NCI-H748 (cell line): ENCODE data around the gene TUBB2B.
"Not testable (repeated sequence)": the region's sequence is repeated elsewhere in the genome, so short reads cannot be mapped to it uniquely, and the experiment has no call there.

Experiments used
- DNase-seq: peaks from one replicate; lab custom pipeline; 2025; ENCODE audit not compliant: unreplicated experiment; lab: John Stamatoyannopoulos, UW

The TUBB2B gene

DNA sequence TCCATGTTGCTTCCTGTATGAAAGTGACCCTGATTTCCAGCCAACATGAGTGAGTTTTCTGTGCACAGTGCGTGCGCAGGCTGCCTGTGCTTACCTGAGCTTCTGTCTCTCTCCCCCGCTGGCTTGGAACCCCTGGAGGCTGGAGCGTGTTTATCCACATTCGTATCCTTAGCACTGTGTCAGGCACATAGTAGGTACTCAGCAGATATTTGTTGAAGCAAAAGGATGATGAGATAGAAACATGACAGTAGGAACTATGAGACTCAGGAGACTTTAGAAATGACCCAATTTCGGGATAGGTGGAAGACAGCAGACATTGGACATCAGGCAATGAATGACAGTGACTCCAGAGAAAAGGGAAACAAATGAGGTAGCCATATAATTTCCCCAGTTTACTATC is 15.2 kb downstream of the TUBB2B start:
- DNase-seq = no peak

DNA sequence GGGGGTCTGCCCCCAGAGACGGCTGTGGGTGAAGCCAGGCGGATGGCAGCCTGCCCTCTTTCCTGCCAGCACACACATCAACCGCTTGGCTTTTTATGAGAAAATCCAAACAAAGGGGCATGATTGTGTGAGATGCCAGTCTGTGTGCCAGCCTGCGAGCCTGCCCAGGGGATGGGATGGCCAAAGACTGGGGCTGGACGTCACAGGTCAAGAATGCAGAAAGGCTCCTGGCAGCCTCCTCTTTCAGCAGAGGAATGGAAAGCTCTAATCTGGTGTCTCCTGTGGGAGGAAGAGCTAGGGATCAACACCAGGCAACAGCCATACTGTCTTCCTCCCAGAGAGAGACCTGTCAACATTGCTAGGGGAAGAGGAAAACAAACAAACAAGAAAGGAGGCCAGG is 15.8 kb downstream of the TUBB2B start:
- DNase-seq = no peak

DNA sequence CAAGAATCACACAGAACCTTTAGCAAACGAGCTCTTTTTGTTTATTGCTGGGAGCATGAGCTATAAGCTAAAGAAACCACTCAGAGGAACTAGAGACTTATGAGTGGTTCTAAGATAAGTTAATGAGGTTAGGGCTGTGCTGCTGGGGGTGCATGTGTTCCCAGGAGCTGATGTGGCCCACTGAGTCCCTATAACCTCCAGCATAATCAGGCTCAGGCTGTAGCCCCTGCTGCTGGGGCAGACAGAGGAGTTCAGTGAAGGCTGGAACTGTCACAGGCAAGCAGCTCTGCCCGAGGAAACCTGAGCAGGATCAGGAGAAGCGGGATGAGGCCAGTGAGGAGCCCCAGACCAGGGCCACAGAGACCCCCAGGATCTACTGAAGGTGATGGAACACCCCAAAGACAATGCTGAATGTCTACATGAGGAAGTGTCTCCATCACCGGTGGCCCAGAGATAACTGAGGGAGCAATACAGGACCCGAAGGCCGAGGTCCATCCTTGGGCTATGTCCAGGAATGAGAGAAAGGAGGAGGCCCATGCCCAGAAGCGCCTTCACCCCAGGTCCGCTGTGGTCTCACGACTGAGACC is 17.3 kb downstream of the TUBB2B start:
- DNase-seq = no peak

DNA sequence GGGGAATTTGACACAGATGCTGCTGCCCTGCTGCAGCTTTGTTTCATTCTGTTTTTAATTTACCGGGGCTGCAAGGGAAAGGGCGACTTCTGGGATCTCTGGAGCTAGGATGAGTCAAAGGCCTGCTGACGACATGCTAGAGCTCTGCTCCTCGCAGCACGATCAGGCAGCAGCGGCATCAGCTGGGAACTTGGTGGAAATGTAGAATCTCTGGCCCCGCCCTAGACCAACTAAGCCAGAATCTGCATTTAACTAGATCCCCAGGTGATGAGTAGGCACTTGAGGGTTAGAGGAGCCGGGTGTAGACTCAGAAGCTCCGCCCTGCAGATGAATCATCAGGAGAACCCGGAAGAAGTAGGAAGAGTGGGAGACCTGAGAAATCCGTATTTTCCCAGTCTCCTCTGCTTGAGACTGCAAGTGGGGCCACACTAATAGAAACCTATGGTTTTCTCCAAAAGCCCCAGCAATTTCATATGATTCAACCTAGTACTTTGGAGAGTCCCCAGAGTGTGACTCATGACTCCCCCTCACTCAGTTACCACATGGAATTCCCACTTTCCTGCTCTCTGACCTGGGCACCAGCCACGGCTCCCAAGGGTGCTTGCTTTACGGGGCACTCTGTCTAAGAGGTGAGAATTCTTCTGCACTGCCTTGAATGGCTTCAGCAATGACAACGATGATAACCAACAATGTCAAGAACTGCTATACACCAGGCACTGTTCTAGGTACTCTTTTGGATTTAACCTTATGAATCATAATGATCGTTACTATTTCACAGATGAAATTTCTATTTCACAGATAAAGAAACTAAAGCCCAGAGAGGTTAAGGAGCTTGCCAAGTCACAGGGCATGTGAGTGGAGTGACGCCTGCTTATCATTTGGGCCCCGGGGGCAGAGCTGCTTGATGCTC is 18.1 kb downstream of the TUBB2B start:
- peak; percentile 83 for DNase-seq

DNA sequence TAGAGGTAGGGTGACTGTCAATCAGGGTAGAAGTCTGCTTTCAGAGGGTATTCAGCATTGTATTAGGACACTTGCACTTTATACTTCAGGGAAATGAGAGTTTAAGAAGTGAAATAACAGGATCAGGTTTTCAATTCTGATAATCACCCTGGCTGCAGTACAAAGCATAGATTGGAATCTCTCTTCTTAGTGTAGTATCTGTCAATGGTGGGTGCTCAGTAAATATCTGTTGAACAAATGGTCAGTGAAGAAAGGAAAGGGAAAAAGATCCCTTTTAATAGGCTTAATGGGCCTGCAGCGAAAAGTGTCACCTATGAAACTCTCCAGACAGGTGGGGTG is 18.7 kb downstream of the TUBB2B start:
- no peak for DNase-seq

DNA sequence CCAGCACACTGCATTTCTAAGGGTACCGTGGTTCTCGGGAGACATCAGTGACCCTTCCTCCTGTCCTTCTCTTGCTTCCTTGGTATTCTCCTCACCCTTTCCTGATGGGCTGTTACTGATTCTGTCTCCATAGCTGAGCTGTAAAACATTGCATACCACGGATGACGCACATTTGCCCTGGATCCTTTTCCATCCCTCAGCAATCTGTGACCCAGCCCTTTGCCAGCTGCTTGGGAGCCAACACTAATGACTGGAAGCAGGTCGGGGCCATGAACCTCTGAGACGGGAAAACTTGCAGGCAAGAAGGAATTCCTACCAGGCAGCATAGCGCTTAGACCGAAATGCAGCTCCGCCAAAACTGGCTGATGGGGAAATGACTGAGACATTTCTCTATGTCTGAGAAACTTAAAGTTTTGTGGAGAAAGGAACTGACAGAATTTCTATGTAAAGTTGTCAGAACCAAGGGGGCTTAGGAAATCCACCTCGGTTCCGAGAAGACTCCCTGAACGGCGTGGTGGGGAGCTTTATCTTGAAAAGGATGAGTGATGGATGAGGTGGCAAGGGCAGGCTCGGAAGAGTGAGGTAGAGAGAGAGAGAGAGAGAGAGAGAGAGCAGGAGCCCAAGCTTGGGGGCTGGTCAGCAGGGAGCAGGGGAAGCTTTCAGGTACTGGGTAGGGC is 19.2 kb downstream of the TUBB2B start:
- DNase-seq = no peak

DNA sequence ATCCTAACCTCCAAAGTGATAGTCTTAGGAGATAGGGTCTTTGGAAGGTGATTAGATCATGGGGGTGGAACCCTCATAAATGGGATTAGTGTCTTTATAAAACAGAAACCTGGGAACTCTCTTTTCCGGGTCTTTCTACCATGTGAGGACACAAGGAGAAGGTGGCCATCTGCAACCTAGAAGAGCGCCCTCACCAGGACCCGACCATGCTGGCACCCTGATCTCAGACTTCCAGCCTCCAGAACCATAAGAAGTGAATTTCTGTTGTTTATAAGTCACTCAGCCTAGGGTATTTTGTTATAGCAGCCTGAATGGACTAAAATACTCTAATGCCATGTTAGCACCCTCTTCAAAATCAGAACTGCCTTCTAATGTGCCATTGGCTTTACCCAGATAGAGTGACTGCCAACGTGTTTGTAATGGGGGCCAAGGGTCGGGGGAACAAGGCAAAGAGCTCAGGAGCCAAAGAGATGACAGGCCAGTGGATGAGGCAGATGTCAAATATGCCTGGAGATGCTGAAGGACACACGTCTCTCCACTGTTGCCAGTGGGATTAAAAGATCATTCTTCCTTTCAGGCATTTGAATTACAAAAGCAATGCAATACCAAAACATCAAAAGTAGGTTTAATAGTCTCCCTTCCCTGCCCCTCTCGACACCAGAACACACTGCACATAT is 21.0 kb downstream of the TUBB2B start:
- DNase-seq = no peak

DNA sequence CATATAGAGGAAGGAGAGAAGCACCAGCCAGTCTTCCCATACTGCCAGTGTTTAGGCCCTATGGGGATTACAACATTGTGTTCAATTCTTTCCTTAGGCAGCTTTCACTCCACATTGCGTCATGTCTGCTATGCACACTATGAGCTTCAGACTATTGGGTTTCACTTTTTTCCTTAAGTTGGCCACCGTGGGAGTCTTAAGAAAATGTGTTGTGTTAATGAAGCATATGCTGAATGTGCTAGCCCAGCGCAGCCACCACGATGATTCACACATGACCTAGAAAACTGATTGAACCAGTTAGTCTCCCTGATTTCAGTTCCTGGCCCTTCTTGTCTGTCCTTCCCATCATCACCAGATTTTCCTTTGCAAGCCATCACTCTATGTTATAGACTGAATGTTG is 21.5 kb downstream of the TUBB2B start:
- DNase-seq = no peak

DNA sequence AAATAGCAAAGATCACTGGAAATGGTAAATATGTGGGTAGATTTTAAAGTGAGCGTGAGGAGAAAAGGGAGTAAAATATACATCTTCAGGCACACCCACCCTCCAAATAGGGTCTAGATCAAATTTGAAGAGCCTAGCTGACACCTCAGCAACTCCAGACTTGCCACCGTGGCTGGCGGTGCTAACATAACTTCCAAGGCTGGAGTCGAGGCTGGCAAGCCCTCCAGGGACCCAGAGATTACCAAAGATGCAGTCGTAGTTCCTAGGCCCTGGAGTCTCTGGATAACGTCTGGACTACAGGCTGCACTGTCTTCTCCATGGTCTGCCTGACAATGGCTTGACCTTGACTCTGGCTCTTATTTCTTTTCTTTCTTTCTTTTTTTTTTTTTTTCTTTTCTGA is 22.5 kb downstream of the TUBB2B start:
- no peak for DNase-seq

DNA sequence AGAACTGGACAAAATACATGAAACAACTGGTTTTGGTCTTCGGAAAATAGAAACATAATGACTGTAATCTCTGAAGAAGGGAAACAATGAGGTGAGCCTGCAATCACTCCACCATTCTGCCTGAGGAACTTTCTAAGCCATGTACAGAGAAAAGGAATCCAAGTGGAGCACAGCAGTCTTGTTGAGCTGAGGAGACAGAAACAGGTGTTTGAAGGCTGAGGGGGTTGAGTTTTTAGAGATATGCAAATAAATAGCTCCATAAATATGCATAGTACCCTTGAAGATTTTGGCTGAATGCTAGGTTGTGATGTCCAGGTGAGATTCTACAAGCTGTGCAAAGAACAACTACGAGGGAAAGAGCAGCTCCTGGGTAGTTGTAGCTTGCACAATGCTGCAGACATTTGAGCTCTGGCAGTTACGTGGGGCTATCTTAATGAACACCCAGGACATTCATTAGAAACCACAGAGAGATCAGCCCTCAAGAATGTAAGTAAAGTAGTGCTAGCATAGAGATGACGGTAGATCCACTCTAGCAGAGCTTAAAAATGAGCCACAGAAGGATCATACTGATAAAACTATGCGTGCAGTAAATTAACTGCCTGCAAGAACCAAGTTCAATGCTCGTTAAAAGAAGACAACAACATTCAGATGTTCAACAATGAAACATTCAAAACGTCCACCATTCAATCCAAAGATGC is 24.3 kb downstream of the TUBB2B start:
- DNase-seq = no peak

DNA sequence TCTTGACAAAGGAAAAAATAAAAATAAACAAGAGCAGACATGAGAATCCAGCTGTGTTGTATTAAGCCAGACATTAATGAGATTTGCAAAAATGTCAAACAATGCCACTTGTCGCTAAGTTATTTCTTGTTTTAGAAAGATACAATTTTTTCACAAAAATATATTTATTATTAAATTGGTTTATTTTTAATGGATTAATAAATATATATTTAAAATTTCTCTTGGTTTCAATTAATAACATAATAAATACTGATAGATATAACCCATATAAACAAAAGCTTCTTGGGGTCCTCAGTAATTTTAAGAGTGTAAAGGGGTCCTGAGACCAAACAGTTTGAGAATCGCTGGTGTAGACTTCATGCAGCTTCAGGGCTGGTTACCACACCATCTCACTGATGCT is 26.1 kb downstream of the TUBB2B start:
- DNase-seq = no peak

DNA sequence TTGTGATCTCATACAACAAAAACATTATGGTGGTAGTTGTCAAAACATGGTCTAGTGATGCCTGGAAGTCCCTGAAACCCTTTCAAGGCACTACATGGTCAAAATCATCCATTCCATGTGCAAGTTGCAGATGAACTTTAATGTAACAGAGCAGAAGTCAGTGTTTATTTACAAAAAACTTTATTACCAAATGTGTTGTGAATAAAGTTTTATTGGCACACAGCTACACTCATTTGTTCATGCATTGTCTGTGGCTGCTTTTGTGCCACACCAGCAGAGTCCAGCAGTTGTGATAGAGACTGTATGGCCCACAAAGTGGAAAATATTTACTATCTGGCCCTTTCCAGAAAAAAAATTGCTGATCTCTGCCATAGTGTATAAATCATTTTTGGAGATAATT is 26.8 kb downstream of the TUBB2B start:
- DNase-seq = no peak

DNA sequence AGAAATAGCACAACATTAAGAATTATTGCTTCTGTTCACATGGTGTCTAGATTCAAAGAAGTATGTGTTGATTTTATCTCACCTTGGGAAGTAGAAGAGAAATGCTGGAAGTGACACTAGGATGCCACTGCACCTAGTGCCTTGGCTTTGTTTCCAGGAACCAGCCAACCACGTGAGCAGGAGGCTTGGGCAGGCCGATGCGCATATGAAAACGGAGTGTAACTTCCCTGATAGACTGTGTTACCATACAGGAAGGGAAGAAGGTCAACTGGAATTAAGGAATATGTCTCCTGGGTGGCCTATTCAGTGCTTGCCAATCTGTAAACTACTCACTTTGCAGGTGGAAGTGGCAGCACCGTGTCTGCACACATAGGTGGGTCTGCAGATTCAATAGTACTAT is 28.1 kb downstream of the TUBB2B start:
- DNase-seq = no peak

DNA sequence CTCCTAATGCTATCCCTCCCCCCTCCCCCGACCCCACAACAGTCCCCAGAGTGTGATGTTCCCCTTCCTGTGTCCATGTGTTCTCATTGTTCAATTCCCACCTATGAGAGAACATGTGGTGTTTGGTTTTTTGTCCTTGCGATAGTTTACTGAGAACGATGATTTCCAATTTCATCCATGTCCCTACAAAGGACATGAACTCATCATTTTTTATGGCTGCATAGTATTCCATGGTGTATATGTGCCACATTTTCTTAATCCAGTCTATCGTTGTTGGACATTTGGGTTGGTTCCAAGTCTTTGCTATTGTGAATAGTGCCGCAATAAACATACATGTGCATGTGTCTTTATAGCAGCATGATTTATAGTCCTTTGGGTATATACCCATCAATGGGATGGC is 29.7 kb downstream of the TUBB2B start:
- not testable (repeated sequence) for DNase-seq

DNA sequence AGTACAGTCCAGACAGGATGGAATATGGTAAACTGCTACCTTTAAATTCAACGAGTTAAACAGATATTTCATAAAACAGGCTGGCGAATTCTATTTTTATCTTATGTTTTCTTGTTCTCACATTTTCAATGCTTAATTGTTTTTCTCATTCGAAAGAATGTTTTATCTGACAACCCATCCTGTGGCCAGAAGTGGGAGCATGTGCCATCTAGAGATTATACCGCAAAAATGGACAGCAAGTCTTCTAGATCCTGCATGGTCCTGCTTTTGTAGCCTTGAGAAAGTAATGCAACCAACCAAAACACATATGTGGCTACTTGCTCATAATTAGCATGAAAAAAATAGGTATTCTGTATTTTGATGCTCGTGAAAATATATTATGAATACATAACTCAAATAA is 30.7 kb downstream of the TUBB2B start:
- DNase-seq = no peak

DNA sequence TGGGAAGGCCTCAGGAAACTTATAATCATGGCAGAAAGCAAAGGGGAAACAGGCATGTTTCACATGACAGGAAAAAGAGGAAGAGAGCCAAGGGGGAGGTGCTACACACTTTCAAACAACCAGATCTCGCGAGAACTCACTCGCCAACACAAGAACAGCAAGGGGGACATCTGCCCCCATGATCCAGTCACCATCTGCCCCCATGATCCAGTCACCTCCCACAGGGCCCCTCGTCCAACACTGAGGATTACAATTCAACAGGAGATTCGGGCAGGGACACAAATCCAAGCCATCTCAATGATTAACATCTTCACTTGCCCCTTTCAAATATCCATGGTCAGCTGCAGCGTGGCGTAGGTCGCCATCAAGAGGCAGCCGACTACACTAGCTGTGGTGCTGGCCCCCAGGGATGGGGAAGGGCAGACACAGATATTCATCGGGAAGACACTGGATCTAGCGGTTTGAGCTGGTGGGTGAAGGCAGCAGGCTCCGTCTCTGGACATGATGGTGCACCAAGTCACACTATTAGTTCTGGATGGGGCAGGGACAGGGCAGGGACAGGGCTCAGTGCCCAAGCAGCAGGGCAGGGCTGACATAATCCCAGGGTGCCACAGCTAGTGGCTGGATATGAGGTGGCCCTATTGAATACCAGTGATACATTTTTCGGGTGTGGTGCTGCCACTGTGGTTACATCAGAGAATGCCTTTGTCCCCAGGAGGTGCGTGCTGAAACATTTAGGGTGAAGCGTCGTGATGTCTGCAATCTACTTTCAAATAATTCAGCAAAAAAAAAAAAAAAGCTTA is 31.6 kb downstream of the TUBB2B start:
- DNase-seq = peak; percentile 97

DNA sequence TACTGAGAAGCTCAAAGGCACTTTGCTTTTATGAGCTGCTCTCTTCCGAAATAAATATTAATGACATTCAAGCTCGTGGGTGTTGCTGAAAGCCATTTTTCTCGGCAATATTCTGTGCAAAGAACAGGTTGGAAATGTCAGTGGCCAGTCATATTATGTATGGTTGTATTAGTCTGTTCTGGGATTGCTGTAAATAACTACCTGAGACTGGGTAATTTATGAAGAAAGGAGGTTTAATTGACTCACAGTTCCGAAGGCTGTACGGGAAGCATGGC is 32.1 kb downstream of the TUBB2B start:
- DNase-seq = no peak

DNA sequence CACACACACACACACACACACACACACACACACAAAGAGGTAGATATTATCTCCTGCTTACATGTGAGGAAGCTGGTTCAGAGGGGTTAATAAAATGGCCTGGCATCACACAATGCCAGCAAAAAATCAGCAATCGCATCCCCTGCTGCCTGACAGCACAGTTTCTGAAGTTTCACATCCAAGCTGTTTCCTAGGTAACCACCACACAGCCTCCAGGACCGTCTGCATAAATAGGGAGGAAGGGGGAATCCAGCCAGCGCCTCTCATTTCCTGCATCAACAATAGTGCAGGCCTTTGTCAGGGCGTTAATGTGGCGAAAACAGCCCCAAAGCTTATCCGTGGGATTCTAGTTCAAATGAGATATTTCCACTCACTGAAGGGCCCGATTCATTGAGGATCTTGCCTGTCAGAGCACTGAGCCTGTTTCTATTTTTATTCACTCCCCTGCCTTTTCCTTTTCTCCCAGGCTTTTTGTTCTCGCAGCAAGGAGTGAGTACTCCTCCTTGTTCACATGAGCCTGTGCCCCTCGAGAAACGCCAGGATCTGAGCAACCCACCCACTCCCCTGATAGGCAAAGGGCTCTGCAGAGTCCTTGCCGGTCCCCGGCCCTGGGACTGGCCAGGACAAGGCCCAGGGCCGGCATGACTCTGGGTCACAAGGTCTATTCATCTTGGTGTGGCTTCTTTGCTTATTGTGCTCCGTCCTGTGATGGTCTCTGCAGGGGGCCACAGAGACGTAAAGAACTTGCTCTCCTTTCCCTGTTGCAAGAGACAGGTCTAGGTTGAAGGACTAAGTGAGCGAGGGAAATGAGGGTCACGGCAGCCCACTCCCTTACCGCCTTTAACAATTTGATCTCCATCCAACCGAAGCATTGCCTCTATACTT is 32.7 kb downstream of the TUBB2B start:
- DNase-seq = peak; percentile 95

DNA sequence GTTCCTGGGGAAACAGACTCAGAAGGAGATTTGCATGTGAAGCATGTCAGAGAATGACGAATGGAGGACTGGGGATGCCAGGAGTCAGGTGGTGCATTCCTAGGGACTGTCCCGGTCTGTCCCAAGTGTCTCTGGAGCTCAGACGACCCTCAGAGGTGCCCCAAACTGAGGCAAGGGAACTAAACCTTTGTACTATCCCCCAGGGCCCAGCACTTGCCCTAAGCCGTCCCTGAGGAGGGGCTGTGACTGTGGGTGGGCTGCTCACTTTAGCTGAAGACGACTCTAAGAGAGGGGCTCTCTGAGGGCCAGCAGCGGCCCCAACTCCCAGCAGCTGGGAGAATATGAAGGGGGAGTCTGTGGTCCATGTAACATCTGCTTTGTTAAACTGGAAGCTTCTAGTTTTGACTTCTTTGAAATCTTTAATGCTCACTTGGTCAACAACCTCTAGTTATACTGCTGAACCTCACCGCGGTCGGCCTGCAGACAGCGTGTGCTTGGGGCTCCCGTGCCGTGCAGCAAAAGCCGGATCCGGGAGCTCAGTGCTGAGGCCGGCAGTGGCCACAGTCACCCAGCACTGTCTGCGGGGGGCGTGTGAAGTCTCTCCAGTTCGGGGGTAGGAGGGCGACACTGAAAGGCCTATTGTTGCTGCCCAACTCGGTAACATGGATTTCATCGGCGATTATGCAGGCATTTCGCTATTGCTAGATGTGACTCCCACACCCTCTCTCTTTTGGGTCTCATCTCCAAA is 34.2 kb downstream of the TUBB2B start:
- no peak for DNase-seq
